Stomach (tissue), 4 donors: ENCODE measurements around the gene C1QTNF8.

ENCODE experiments used
- EP300 ChIP-seq: sonication (generic); formaldehyde crosslinking; IDR thresholded peaks from one replicate; pipeline ENCODE4 v1.6.1; 2017; ENCODE audit warnings: antibody characterized with exemption
- POLR2AphosphoS5 ChIP-seq, 3 donors: sonication (generic); formaldehyde crosslinking; IDR thresholded peaks; one replicate each; pipeline ENCODE4 v1.6.1; 2016; ENCODE audit warnings: antibody characterized with exemption in 3 of 3
- TF ChIP-seq, protein P1 (sequence below), 7 experiments: fragments of 450-650 bp in 4 of 7; fragments of 200-600 bp in 3 of 7; sonication (generic) in 3 of 7; IDR thresholded peaks; one replicate each; pipeline ENCODE4 v1.5.1; 2016 to 2019; ENCODE audit warnings: antibody characterized with exemption in 7 of 7, control low read depth in 2 of 7, mild to moderate bottlenecking in 1 of 7

DNA sequence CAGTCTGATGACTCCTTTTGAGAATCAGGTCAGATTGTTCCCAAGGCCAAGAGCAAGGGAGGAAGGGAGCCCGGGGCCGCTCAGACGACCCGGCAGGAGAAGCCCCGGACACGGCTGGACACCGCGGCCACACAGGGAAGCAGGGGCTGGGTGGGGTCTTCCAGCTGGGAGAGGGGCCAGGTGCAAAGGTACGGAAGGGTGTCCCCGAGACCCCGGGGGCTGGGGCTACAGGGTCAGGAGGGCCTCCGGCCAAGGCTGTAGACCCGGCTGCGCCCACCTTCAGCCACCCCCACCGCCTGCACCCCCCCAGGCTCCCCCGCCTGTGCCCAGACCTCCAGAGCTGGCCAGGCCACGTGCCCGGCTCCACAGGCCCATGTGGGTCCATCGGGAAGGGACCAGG lies 21.9 kb upstream of the C1QTNF8 start:
- TF ChIP-seq EP300 = no peak
- TF ChIP-seq POLR2AphosphoS5 (IDR thresholded peaks at IDR 0.05) = no peak
- TF ChIP-seq, protein P1, sequence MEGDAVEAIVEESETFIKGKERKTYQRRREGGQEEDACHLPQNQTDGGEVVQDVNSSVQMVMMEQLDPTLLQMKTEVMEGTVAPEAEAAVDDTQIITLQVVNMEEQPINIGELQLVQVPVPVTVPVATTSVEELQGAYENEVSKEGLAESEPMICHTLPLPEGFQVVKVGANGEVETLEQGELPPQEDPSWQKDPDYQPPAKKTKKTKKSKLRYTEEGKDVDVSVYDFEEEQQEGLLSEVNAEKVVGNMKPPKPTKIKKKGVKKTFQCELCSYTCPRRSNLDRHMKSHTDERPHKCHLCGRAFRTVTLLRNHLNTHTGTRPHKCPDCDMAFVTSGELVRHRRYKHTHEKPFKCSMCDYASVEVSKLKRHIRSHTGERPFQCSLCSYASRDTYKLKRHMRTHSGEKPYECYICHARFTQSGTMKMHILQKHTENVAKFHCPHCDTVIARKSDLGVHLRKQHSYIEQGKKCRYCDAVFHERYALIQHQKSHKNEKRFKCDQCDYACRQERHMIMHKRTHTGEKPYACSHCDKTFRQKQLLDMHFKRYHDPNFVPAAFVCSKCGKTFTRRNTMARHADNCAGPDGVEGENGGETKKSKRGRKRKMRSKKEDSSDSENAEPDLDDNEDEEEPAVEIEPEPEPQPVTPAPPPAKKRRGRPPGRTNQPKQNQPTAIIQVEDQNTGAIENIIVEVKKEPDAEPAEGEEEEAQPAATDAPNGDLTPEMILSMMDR (IDR thresholded peaks at IDR 0.05) = no peak
